HL-60 (cell line): ENCODE data around the gene CES2.

Source experiments
- GABPA ChIP-seq: IDR thresholded peaks from 2 replicates; pipeline ENCODE4 v1.6.1; 2012; ENCODE audit warnings: low read depth
- POLR2AphosphoS5 ChIP-seq: IDR thresholded peaks from 2 replicates; pipeline ENCODE4 v1.6.1; 2012; ENCODE audit warnings: low read depth
- TF ChIP-seq, protein P1 (sequence below): IDR thresholded peaks from one replicate; pipeline ENCODE4 v1.5.1; 2011; ENCODE audit warnings: low read length, control low read depth, inconsistent platforms; ENCODE audit not compliant: insufficient read depth

DNA sequence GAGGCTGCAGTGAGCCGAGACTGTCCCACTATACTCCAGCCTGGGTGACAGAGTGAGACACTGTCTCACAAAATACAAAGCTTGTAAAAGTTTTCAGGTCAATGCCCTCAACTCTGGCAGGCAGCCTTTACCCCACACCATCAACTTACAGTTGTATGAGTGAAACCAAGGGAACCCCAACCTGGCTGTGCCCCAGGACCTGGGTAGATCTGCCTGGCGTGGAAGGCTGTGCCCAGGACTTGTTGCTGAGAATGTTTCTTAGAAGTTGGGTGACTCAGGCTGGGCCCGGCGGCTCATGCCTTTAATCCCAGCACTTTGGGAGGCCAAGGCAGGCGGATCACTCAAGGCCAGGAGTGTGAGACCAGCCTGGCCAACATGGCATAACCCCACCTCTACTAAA lies 33.5 kb downstream of the CES2 start:
- TF ChIP-seq GABPA (no peak), POLR2AphosphoS5 (no peak)
- TF ChIP-seq, protein P1, sequence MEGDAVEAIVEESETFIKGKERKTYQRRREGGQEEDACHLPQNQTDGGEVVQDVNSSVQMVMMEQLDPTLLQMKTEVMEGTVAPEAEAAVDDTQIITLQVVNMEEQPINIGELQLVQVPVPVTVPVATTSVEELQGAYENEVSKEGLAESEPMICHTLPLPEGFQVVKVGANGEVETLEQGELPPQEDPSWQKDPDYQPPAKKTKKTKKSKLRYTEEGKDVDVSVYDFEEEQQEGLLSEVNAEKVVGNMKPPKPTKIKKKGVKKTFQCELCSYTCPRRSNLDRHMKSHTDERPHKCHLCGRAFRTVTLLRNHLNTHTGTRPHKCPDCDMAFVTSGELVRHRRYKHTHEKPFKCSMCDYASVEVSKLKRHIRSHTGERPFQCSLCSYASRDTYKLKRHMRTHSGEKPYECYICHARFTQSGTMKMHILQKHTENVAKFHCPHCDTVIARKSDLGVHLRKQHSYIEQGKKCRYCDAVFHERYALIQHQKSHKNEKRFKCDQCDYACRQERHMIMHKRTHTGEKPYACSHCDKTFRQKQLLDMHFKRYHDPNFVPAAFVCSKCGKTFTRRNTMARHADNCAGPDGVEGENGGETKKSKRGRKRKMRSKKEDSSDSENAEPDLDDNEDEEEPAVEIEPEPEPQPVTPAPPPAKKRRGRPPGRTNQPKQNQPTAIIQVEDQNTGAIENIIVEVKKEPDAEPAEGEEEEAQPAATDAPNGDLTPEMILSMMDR: no peak
